ENCODE results near the gene BCAS2. TPM values are rescaled to one million over a fixed set of nuclear protein-coding genes. Genes with fewer than 3 reads are reported as not detected.

BCAS2 gene
- total and polyA plus RNA-seq, 2 experiments from 2014 or later, result 50.7 to 111 TPM

GRCh38 chr1:114618606-114619005 lies 37.2 kb upstream of the BCAS2 start:
- no peak overlapping the region for H2AFZ ChIP-seq

More at GRCh38 chr1:114618606-114619005, 37.2 kb upstream of the BCAS2 start:
- Histone ChIP-seq H3K36me3 (ENCODE audit: insufficient read depth) (no peaks in the 10 kb centered on the region), H3F3A (replicated peaks; ENCODE audit: low read depth) (no peaks in the 10 kb centered on the region), H3K79me2 (replicated peaks; ENCODE audit: insufficient read depth) (no peaks in the 10 kb centered on the region), H3K4me1 (ENCODE audit: insufficient read depth) (no peaks in the 10 kb centered on the region), H3K4me3 (no peak overlapping the region), H3K4me2 (no peak overlapping the region), H3K27me3 (ENCODE audit: insufficient read depth) (no peaks in the 10 kb centered on the region), H4K20me1 (replicated peaks; ENCODE audit: insufficient read depth) (no peaks in the 10 kb centered on the region), H3K27ac (ENCODE audit: low read depth) (no peak overlapping the region), H3K9me2 (ENCODE audit: insufficient read depth) (no peaks in the 10 kb centered on the region)
- H3K4me1 Mint-ChIP-seq, result no peaks in the 10 kb centered on the region
- no peaks in the 10 kb centered on the region for H3K27me3 Mint-ChIP-seq (ENCODE audit: insufficient read depth, low read depth, poor library complexity)
- H3K27ac Mint-ChIP-seq, result no peak overlapping the region
- no peaks in the 10 kb centered on the region for H3K9me3 Mint-ChIP-seq
- H3K36me3 Mint-ChIP-seq (ENCODE audit: low read depth), result no peaks in the 10 kb centered on the region
- TF ChIP-seq NANOG (IDR thresholded peaks at IDR 0.05; ENCODE audit: borderline replicate concordance) (no peak), REST (IDR thresholded peaks at IDR 0.05; ENCODE audit: unreplicated experiment) (no peak), STAT1 (IDR thresholded peaks at IDR 0.05; ENCODE audit: unreplicated experiment) (no peak), ETS1 (IDR thresholded peaks at IDR 0.05) (no peak), CTCF (conservative IDR thresholded peaks at IDR 0.05; ENCODE audit: low read depth in 2 of 2) (no peak), ZNF114 (CRISPR knock-in tag; IDR thresholded peaks at IDR 0.05) (no peak), EZH2 (IDR thresholded peaks at IDR 0.05; ENCODE audit: low read depth, unreplicated experiment) (no peak), JUNB (IDR thresholded peaks at IDR 0.05; ENCODE audit: unreplicated experiment) (no peak), CREB1 (CRISPR knock-in tag; IDR thresholded peaks at IDR 0.05; ENCODE audit: low read depth) (no peak), POLR2AphosphoS5 (IDR thresholded peaks at IDR 0.05; ENCODE audit: low read depth) (no peak), EZH2phosphoT487 (IDR thresholded peaks at IDR 0.05; ENCODE audit: unreplicated experiment) (no peak), ZNF331 (CRISPR knock-in tag; IDR thresholded peaks at IDR 0.05; ENCODE audit: low read depth) (no peak)
- TF ChIP-seq, protein P1, sequence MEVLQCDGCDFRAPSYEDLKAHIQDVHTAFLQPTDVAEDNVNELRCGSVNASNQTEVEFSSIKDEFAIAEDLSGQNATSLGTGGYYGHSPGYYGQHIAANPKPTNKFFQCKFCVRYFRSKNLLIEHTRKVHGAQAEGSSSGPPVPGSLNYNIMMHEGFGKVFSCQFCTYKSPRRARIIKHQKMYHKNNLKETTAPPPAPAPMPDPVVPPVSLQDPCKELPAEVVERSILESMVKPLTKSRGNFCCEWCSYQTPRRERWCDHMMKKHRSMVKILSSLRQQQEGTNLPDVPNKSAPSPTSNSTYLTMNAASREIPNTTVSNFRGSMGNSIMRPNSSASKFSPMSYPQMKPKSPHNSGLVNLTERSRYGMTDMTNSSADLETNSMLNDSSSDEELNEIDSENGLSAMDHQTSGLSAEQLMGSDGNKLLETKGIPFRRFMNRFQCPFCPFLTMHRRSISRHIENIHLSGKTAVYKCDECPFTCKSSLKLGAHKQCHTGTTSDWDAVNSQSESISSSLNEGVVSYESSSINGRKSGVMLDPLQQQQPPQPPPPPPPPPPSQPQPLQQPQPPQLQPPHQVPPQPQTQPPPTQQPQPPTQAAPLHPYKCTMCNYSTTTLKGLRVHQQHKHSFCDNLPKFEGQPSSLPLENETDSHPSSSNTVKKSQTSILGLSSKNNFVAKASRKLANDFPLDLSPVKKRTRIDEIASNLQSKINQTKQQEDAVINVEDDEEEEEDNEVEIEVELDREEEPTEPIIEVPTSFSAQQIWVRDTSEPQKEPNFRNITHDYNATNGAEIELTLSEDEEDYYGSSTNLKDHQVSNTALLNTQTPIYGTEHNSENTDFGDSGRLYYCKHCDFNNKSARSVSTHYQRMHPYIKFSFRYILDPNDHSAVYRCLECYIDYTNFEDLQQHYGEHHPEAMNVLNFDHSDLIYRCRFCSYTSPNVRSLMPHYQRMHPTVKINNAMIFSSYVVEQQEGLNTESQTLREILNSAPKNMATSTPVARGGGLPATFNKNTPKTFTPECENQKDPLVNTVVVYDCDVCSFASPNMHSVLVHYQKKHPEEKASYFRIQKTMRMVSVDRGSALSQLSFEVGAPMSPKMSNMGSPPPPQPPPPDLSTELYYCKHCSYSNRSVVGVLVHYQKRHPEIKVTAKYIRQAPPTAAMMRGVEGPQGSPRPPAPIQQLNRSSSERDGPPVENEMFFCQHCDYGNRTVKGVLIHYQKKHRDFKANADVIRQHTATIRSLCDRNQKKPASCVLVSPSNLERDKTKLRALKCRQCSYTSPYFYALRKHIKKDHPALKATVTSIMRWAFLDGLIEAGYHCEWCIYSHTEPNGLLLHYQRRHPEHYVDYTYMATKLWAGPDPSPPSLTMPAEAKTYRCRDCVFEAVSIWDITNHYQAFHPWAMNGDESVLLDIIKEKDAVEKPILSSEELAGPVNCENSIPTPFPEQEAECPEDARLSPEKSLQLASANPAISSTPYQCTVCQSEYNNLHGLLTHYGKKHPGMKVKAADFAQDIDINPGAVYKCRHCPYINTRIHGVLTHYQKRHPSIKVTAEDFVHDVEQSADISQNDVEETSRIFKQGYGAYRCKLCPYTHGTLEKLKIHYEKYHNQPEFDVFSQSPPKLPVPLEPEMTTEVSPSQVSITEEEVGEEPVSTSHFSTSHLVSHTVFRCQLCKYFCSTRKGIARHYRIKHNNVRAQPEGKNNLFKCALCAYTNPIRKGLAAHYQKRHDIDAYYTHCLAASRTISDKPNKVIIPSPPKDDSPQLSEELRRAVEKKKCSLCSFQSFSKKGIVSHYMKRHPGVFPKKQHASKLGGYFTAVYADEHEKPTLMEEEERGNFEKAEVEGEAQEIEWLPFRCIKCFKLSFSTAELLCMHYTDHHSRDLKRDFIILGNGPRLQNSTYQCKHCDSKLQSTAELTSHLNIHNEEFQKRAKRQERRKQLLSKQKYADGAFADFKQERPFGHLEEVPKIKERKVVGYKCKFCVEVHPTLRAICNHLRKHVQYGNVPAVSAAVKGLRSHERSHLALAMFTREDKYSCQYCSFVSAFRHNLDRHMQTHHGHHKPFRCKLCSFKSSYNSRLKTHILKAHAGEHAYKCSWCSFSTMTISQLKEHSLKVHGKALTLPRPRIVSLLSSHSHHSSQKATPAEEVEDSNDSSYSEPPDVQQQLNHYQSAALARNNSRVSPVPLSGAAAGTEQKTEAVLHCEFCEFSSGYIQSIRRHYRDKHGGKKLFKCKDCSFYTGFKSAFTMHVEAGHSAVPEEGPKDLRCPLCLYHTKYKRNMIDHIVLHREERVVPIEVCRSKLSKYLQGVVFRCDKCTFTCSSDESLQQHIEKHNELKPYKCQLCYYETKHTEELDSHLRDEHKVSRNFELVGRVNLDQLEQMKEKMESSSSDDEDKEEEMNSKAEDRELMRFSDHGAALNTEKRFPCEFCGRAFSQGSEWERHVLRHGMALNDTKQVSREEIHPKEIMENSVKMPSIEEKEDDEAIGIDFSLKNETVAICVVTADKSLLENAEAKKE (CRISPR knock-in tag; IDR thresholded peaks at IDR 0.05), result no peak
- H3K4me3 Mint-ChIP-seq, result no peak overlapping the region
- ATAC-seq (no peak), DNase-seq (ENCODE audit: low spot score) (no peak)

Measured in GM23338 (cell line).